ENCODE measurements around the gene ABL1.

The ABL1 gene

GRCh38 chr9:130883479-130883878 is 48.4 kb downstream of the ABL1 start:
- CTCF ChIA-PET: interaction anchor here (0.6 to 2.1 kb wide), 4 partner anchors 14 to 297 kb away, joined by 3 to 15 read pairs (median 6); no protein-coding TSS in a partner anchor
- no peak overlapping the region for H3K27ac ChIP-seq (ENCODE audit: extremely low read depth, low read depth, low read length)
- peaks cover 0 to 96% of the 10 kb centered on the region in 2 experiments; a peak in 2 of 3 replicates for H3K36me3 ChIP-seq (ENCODE audit: control insufficient read depth in 2 of 2, insufficient read depth in 1 of 2, low read length in 2 of 2)
- POLR2A ChIA-PET: interaction anchor here (1.2 kb wide), 1 partner anchor 127 kb away, joined by 3 read pairs; no protein-coding TSS in a partner anchor
- no peaks in the 10 kb centered on the region for H3K4me1 ChIP-seq (ENCODE audit: control insufficient read depth, insufficient read depth, low read length)
- no peak overlapping the region for H3K4me3 ChIP-seq (ENCODE audit: low read depth, low read length)
- TF ChIP-seq, protein P1, sequence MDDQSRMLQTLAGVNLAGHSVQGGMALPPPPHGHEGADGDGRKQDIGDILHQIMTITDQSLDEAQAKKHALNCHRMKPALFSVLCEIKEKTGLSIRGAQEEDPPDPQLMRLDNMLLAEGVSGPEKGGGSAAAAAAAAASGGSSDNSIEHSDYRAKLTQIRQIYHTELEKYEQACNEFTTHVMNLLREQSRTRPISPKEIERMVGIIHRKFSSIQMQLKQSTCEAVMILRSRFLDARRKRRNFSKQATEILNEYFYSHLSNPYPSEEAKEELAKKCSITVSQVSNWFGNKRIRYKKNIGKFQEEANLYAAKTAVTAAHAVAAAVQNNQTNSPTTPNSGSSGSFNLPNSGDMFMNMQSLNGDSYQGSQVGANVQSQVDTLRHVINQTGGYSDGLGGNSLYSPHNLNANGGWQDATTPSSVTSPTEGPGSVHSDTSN (CRISPR knock-in tag; IDR thresholded peaks at IDR 0.05): no peak
- TF ChIP-seq, protein P2, sequence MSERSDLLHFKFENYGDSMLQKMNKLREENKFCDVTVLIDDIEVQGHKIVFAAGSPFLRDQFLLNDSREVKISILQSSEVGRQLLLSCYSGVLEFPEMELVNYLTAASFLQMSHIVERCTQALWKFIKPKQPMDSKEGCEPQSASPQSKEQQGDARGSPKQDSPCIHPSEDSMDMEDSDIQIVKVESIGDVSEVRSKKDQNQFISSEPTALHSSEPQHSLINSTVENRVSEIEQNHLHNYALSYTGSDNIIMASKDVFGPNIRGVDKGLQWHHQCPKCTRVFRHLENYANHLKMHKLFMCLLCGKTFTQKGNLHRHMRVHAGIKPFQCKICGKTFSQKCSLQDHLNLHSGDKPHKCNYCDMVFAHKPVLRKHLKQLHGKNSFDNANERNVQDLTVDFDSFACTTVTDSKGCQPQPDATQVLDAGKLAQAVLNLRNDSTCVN (tag by site-specific recombination; optimal IDR thresholded peaks at IDR 0.05): no peak
- TF ChIP-seq MZF1 (tag by site-specific recombination; IDR thresholded peaks at IDR 0.05; ENCODE audit: borderline replicate concordance): no peak
- TF ChIP-seq TCF7L2 (IDR thresholded peaks at IDR 0.05; ENCODE audit: borderline replicate concordance, low read depth, low read length): no peak
- no peak for TF ChIP-seq ZNF664 (tag by site-specific recombination; IDR thresholded peaks at IDR 0.05)
- no peak for TF ChIP-seq HOXA7 (CRISPR knock-in tag; IDR thresholded peaks at IDR 0.05; ENCODE audit: borderline replicate concordance)
- TF ChIP-seq, protein P3, sequence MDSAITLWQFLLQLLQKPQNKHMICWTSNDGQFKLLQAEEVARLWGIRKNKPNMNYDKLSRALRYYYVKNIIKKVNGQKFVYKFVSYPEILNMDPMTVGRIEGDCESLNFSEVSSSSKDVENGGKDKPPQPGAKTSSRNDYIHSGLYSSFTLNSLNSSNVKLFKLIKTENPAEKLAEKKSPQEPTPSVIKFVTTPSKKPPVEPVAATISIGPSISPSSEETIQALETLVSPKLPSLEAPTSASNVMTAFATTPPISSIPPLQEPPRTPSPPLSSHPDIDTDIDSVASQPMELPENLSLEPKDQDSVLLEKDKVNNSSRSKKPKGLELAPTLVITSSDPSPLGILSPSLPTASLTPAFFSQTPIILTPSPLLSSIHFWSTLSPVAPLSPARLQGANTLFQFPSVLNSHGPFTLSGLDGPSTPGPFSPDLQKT (IDR thresholded peaks at IDR 0.05; ENCODE audit: borderline replicate concordance, low read depth, low read length): no peak
- no peak for TF ChIP-seq BCL6B (tag by site-specific recombination; IDR thresholded peaks at IDR 0.05)
- TF ChIP-seq KLF16 (tag by site-specific recombination; IDR thresholded peaks at IDR 0.05): no peak
- TF ChIP-seq ZNF404 (tag by site-specific recombination; IDR thresholded peaks at IDR 0.05): no peak
- no peak for TF ChIP-seq ZNF776 (tag by site-specific recombination; IDR thresholded peaks at IDR 0.05; ENCODE audit: borderline replicate concordance)
- TF ChIP-seq, protein P4, sequence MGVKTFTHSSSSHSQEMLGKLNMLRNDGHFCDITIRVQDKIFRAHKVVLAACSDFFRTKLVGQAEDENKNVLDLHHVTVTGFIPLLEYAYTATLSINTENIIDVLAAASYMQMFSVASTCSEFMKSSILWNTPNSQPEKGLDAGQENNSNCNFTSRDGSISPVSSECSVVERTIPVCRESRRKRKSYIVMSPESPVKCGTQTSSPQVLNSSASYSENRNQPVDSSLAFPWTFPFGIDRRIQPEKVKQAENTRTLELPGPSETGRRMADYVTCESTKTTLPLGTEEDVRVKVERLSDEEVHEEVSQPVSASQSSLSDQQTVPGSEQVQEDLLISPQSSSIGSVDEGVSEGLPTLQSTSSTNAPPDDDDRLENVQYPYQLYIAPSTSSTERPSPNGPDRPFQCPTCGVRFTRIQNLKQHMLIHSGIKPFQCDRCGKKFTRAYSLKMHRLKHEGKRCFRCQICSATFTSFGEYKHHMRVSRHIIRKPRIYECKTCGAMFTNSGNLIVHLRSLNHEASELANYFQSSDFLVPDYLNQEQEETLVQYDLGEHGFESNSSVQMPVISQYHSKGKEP (tag by site-specific recombination; IDR thresholded peaks at IDR 0.05): no peak
- no peak for TF ChIP-seq ZNF660 (tag by site-specific recombination; IDR thresholded peaks at IDR 0.05)
- H3K9me3 ChIP-seq (ENCODE audit: control insufficient read depth, insufficient read depth, low read depth, low read length): no peaks in the 10 kb centered on the region

DNA sequence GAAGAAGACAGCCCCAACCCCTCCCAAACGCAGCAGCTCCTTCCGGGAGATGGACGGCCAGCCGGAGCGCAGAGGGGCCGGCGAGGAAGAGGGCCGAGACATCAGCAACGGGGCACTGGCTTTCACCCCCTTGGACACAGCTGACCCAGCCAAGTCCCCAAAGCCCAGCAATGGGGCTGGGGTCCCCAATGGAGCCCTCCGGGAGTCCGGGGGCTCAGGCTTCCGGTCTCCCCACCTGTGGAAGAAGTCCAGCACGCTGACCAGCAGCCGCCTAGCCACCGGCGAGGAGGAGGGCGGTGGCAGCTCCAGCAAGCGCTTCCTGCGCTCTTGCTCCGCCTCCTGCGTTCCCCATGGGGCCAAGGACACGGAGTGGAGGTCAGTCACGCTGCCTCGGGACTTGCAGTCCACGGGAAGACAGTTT is 49.1 kb downstream of the ABL1 start:
- Histone ChIP-seq H3K27ac (ENCODE audit: extremely low read depth, low read depth, low read length) (no peak overlapping the region), H3K9me3 (ENCODE audit: control insufficient read depth, insufficient read depth, low read depth, low read length) (no peaks in the 10 kb centered on the region), H3K36me3 (ENCODE audit: control insufficient read depth in 2 of 2, insufficient read depth in 1 of 2, low read length in 2 of 2) (peaks cover 0 to 96% of the 10 kb centered on the region in 2 experiments; a peak in 1 of 3 replicates), H3K4me3 (ENCODE audit: low read depth, low read length) (no peak overlapping the region), H3K4me1 (ENCODE audit: control insufficient read depth, insufficient read depth, low read length) (no peaks in the 10 kb centered on the region)
- ChIA-PET CTCF (interaction anchor here (0.6 to 2.1 kb wide), 2 partner anchors 18 to 297 kb away, joined by 3 to 15 read pairs; no protein-coding TSS in a partner anchor), POLR2A (interaction anchor here (1.2 kb wide), 1 partner anchor 126 kb away, joined by 3 read pairs; no protein-coding TSS in a partner anchor)
- TF ChIP-seq EGR2 (tag by site-specific recombination; IDR thresholded peaks at IDR 0.05; ENCODE audit: low read depth) (no peak), RBAK (tag by site-specific recombination; IDR thresholded peaks at IDR 0.05) (no peak), ZFHX2 (tag by site-specific recombination; conservative IDR thresholded peaks at IDR 0.05) (no peak), ZNF777 (tag by site-specific recombination; IDR thresholded peaks at IDR 0.05; ENCODE audit: borderline replicate concordance) (no peak), GLIS2 (tag by site-specific recombination; IDR thresholded peaks at IDR 0.05) (no peak), ZNF747 (tag by site-specific recombination; IDR thresholded peaks at IDR 0.05) (no peak), ZBTB6 (tag by site-specific recombination; IDR thresholded peaks at IDR 0.05) (no peak), ZNF521 (tag by site-specific recombination; IDR thresholded peaks at IDR 0.05) (no peak), ZNF292 (tag by site-specific recombination; IDR thresholded peaks at IDR 0.05; ENCODE audit: borderline replicate concordance, low read depth) (no peak), MYNN (tag by site-specific recombination; IDR thresholded peaks at IDR 0.05; ENCODE audit: borderline replicate concordance) (no peak)
- TF ChIP-seq, protein P5, sequence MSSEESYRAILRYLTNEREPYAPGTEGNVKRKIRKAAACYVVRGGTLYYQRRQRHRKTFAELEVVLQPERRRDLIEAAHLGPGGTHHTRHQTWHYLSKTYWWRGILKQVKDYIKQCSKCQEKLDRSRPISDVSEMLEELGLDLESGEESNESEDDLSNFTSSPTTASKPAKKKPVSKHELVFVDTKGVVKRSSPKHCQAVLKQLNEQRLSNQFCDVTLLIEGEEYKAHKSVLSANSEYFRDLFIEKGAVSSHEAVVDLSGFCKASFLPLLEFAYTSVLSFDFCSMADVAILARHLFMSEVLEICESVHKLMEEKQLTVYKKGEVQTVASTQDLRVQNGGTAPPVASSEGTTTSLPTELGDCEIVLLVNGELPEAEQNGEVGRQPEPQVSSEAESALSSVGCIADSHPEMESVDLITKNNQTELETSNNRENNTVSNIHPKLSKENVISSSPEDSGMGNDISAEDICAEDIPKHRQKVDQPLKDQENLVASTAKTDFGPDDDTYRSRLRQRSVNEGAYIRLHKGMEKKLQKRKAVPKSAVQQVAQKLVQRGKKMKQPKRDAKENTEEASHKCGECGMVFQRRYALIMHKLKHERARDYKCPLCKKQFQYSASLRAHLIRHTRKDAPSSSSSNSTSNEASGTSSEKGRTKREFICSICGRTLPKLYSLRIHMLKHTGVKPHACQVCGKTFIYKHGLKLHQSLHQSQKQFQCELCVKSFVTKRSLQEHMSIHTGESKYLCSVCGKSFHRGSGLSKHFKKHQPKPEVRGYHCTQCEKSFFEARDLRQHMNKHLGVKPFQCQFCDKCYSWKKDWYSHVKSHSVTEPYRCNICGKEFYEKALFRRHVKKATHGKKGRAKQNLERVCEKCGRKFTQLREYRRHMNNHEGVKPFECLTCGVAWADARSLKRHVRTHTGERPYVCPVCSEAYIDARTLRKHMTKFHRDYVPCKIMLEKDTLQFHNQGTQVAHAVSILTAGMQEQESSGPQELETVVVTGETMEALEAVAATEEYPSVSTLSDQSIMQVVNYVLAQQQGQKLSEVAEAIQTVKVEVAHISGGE (tag by site-specific recombination; conservative IDR thresholded peaks at IDR 0.05; ENCODE audit: low read depth): no peak

Data from HEK293 (cell line).